CD4-positive, alpha-beta T cell treated with Interferon alpha-2 for 1 hour (primary cell): Measurements from ENCODE around the gene UBE2M.
A peak's percentile ranks its signal among the peaks of the same experiment; 100 is the strongest.

ENCODE experiments used
- DNase-seq, 2 donors: peaks; one replicate each; pipeline ENCODE4 v3.0.0-alpha.2; 2020 to 2022

UBE2M gene

GRCh38 chr19:58570770-58571574 is 12.6 kb upstream of the UBE2M start:
- DNase-seq: no peak

- no peak for DNase-seq
Measured at GRCh38 chr19:58569943-58570670, 11.7 kb upstream of the UBE2M start.

GRCh38 chr19:58569191-58569942 is 11.0 kb upstream of the UBE2M start:
- DNase-seq: no peak

- no peak for DNase-seq
Measured at GRCh38 chr19:58568453-58569130, 10.2 kb upstream of the UBE2M start.

GRCh38 chr19:58566989-58567388 is 8.6 kb upstream of the UBE2M start:
- DNase-seq: no peak

GRCh38 chr19:58563823-58564222 is 5.4 kb upstream of the UBE2M start:
- no peak for DNase-seq

- DNase-seq: peak; percentile 28 to 40
Measured at GRCh38 chr19:58563034-58563573, 4.7 kb upstream of the UBE2M start.

- DNase-seq: peak in 1 of 2 donors; percentile 48
Measured at GRCh38 chr19:58562122-58563033, 4.0 kb upstream of the UBE2M start.

GRCh38 chr19:58561373-58562121 is 3.1 kb upstream of the UBE2M start:
- no peak for DNase-seq

- DNase-seq: no peak
Measured at GRCh38 chr19:58560921-58561320, 2.5 kb upstream of the UBE2M start.

GRCh38 chr19:58560007-58560887 is 1.8 kb upstream of the UBE2M start:
- no peak for DNase-seq

- DNase-seq: peak; percentile 69 to 80
Measured at GRCh38 chr19:58559275-58560006, 1.0 kb upstream of the UBE2M start.

- DNase-seq: peak; percentile 99 to 100
Measured at GRCh38 chr19:58558623-58559274, 338 bp upstream of the UBE2M start.

- DNase-seq: no peak
Measured at GRCh38 chr19:58557221-58558065, 968 bp downstream of the UBE2M start.

- no peak for DNase-seq
Measured at GRCh38 chr19:58556622-58557220, 1.7 kb downstream of the UBE2M start.

GRCh38 chr19:58555920-58556621 is 2.3 kb downstream of the UBE2M start:
- DNase-seq: no peak
